Thyroid gland (tissue), 4 donors: ENCODE data around the gene ZDHHC3. TPM values are rescaled to one million over a fixed set of nuclear protein-coding genes. Genes with fewer than 3 reads are reported as not detected.

Experiments used
- DNase-seq, 2 donors: peaks; one replicate each; pipeline ENCODE4 v3.0.0-alpha.2; 2019
- H3K27ac ChIP-seq, 3 donors: fragments of 200-600 bp; sonication (generic); 1 replicate in 2 of 3; 2 replicates in 1 of 3; pipeline ENCODE4 v1.5.1; 2016 to 2019; ENCODE audit warnings: mild to moderate bottlenecking in 1 of 3, moderate library complexity in 1 of 3
- H3K27me3 ChIP-seq: fragments of 200-600 bp; sonication (generic); one replicate; pipeline ENCODE4 v1.5.1; 2019
- H3K36me3 ChIP-seq, 2 donors: fragments of 200-600 bp; sonication (generic); one replicate each; pipeline ENCODE4 v1.5.1; 2016 to 2019
- H3K4me1 ChIP-seq, 2 donors: fragments of 200-600 bp; sonication (generic); one replicate each; pipeline ENCODE4 v1.5.1; 2017 to 2019
- H3K4me3 ChIP-seq, 3 donors: fragments of 200-600 bp; sonication (generic); replicated peaks in 1 of 3; 1 replicate in 2 of 3; 2 replicates in 1 of 3; pipeline ENCODE4 v1.5.1; 2016; ENCODE audit warnings: mild to moderate bottlenecking in 1 of 3
- H3K9me3 ChIP-seq: fragments of 200-600 bp; sonication (generic); one replicate; pipeline ENCODE4 v1.5.1; 2017
- POLR2A ChIP-seq, 2 donors: fragments of 450-650 bp; IDR thresholded peaks; one replicate each; pipeline ENCODE4 v1.6.1; 2017; ENCODE audit warnings: antibody characterized with exemption in 2 of 2, mild to moderate bottlenecking in 2 of 2, moderate library complexity in 1 of 2
- WGBS, 2 donors: methylation state at CpG; one replicate each; pipeline ENCODE4 v1.1.5; 2017; 5-methylcytosine and 5-hydroxymethylcytosine counted together
- intact Hi-C: fragments of 100-400 bp; cut with DNase I; formaldehyde crosslinking; loops from one replicate; pipeline ENCODE4 v1.15.1; 2023
- total RNA-seq, 4 donors: library from RNA; depleted of rRNA; stranded (reverse); fragments of >200 nt; gene quantifications; one replicate each; pipeline ENCODE4 v1.2.3, GENCODE V29; 2016
- TF ChIP-seq, protein P1 (sequence below), 6 experiments: fragments of 200-600 bp in 3 of 6; fragments of 450-650 bp in 3 of 6; sonication (generic) in 3 of 6; IDR thresholded peaks; one replicate each; pipeline ENCODE4 v1.5.1; 2016 to 2019; ENCODE audit warnings: antibody characterized with exemption in 6 of 6, mild to moderate bottlenecking in 2 of 6, inconsistent platforms in 1 of 6, moderate library complexity in 1 of 6

The ZDHHC3 gene
- total RNA-seq, 4 donors from 2014 or later = 46.0 to 94.3 (median 76.0) TPM

DNA sequence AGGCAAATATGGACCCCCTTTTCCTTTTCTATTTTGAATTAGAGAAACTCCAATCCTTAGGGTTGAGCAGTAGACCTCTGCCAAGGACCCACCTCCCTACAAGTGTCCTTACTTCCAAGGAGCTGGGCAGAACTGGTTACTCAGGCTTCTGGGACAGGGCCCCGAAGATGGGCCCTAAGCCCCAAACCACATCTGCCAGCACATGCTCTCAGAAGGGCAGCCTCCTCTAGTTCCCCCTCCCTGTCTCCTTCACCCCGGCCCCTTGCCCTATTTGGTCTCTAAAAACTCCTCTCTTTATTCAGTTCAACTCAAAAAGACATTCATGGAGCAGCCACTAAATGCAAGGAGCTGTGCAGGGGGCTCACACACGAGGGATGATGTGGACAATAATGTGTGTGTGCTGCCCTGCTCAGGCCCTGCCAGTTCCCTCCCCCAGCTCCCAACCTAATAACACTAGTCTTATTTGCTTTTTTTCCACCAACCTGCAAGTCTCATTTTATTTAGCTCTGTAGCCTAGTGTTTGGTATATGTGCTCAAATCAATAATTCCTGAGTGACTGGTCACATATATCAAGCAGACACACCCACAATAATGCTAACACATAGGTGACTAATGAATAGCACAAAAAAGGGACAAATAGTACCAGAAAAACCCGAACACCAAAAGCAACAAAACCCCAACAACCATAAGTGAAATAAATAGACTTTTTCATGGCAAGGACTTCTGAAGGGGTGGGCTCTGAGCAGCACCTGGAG is 12.2 kb downstream of the ZDHHC3 start:
- Histone ChIP-seq H3K4me1 (peaks cover 0 to 22% of the 10 kb centered on the region in 2 donors), H3K36me3 (peaks cover 0 to 3% of the 10 kb centered on the region in 2 donors), H3K4me3 (no peak overlapping the region), H3K27me3 (no peaks in the 10 kb centered on the region), H3K27ac (no peak overlapping the region), H3K9me3 (no peaks in the 10 kb centered on the region)
- WGBS, 2 donors = 74 to 87% methylated on average over 4 of the region's 4 CpGs
- intact Hi-C loops = no loop called here
- DNase-seq = no peak
- no peak for TF ChIP-seq POLR2A (IDR thresholded peaks at IDR 0.05)
- TF ChIP-seq, protein P1, sequence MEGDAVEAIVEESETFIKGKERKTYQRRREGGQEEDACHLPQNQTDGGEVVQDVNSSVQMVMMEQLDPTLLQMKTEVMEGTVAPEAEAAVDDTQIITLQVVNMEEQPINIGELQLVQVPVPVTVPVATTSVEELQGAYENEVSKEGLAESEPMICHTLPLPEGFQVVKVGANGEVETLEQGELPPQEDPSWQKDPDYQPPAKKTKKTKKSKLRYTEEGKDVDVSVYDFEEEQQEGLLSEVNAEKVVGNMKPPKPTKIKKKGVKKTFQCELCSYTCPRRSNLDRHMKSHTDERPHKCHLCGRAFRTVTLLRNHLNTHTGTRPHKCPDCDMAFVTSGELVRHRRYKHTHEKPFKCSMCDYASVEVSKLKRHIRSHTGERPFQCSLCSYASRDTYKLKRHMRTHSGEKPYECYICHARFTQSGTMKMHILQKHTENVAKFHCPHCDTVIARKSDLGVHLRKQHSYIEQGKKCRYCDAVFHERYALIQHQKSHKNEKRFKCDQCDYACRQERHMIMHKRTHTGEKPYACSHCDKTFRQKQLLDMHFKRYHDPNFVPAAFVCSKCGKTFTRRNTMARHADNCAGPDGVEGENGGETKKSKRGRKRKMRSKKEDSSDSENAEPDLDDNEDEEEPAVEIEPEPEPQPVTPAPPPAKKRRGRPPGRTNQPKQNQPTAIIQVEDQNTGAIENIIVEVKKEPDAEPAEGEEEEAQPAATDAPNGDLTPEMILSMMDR (IDR thresholded peaks at IDR 0.05) = no peak

DNA sequence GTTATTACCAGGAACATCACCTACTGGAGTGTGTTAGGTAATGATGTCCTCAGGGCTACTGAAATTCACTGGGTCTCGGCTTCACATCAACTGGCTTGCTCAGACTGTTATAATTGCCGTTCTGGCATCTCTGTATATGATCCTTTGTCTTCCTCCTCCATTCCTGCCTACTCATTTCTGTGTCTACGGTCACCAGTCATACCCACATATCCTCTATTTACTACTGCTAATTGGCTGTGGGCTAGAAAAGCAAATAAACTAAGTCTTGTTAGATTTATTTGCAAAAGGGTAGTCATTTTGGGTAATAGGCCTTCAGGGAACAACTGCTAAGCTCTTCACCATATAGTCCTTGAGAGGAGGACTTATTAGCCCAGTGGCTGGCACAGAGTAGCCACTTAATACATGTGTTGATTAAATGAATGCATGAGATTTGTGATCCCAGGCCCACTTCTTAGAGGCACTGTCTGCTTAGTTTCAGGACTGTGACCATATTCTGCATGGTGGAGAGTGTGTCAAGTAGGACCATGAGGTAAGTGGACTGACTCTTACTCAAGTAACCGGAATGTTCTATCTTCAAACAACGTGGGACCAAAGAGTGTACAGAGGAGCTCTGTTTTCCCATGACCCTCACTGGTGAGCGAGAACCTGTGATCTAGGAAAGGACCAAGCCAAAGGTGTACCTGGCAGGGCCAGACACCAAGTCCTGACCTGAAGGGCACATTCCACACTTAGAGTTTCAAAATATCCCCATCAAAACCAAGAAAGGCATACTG is 13.2 kb downstream of the ZDHHC3 start:
- no peak overlapping the region for H3K27ac ChIP-seq
- no peaks in the 10 kb centered on the region for H3K27me3 ChIP-seq
- TF ChIP-seq, protein P1 (IDR thresholded peaks at IDR 0.05) = no peak
- TF ChIP-seq POLR2A (IDR thresholded peaks at IDR 0.05) = no peak
- H3K4me1 ChIP-seq = peaks cover 0 to 22% of the 10 kb centered on the region in 2 donors
- intact Hi-C loops = no loop called here
- no peaks in the 10 kb centered on the region for H3K9me3 ChIP-seq
- no peak overlapping the region for H3K4me3 ChIP-seq
- WGBS, 2 donors = 91 to 95% methylated on average over 6 of the region's 6 CpGs
- DNase-seq = no peak
- peaks cover 0 to 9% of the 10 kb centered on the region in 2 donors for H3K36me3 ChIP-seq

- no peak overlapping the region for H3K4me3 ChIP-seq
- peaks cover 0 to 22% of the 10 kb centered on the region in 2 donors for H3K4me1 ChIP-seq
- DNase-seq = no peak
- peaks cover 0 to 13% of the 10 kb centered on the region in 2 donors for H3K36me3 ChIP-seq
- WGBS, 2 donors = 93 to 95% methylated on average over 3 of the region's 3 CpGs
- no peak overlapping the region for H3K27ac ChIP-seq
- intact Hi-C loops = no loop called here
- TF ChIP-seq, protein P1 (IDR thresholded peaks at IDR 0.05) = no peak
- no peak for TF ChIP-seq POLR2A (IDR thresholded peaks at IDR 0.05)
- H3K27me3 ChIP-seq = no peaks in the 10 kb centered on the region
- H3K9me3 ChIP-seq = no peaks in the 10 kb centered on the region
Measured at GRCh38 chr3:44961888-44962287, 14.1 kb downstream of the ZDHHC3 start.

- Histone ChIP-seq H3K4me1 (peaks cover 0 to 22% of the 10 kb centered on the region in 2 donors), H3K27ac (no peak overlapping the region), H3K36me3 (peaks cover 0 to 13% of the 10 kb centered on the region in 2 donors), H3K4me3 (no peak overlapping the region), H3K27me3 (no peaks in the 10 kb centered on the region), H3K9me3 (no peaks in the 10 kb centered on the region)
- 92 to 93% methylated on average over 3 of the region's 3 CpGs for WGBS, 2 donors
- intact Hi-C loops = no loop called here
- TF ChIP-seq, protein P1 (IDR thresholded peaks at IDR 0.05) = no peak
- no peak for TF ChIP-seq POLR2A (IDR thresholded peaks at IDR 0.05)
- DNase-seq = no peak
Measured at GRCh38 chr3:44960387-44961026, 15.5 kb downstream of the ZDHHC3 start.
